H1 (cell line): ENCODE measurements around the gene SLC7A7. TPM values are rescaled to one million over a fixed set of nuclear protein-coding genes. Genes with fewer than 3 reads are reported as not detected.

ENCODE experiments used
- CTCF ChIA-PET: fragments of 300-600 bp; sonication (Branson Sonifier 250); formaldehyde crosslinking; loops from one replicate; lab custom pipeline; 2021; ENCODE audit not compliant: partially characterized antibody; lab: Charles Lee
- POLR2A ChIA-PET: fragments of 300-600 bp; sonication (Branson Sonifier 250); formaldehyde crosslinking; loops from one replicate; lab custom pipeline; 2021; ENCODE audit warnings: inconsistent platforms; ENCODE audit not compliant: partially characterized antibody; lab: Charles Lee
- DNase-seq, 2 experiments: peaks; one replicate each; pipeline versions ENCODE4 v3.0.0 to v3.0.0-alpha.2; 2010 to 2022; ENCODE audit warnings: low spot score in 2 of 2, low read depth in 1 of 2, mixed read lengths in 1 of 2
- FAIRE-seq: peaks from 2 replicates; lab custom pipeline; 2011; peaks lifted over from hg19 to GRCh38; lab: Jason Lieb, UNC
- H2AFZ ChIP-seq: 2 replicates; pipeline ENCODE4 v1.8.1; 2012; ENCODE audit warnings: low read length, inconsistent platforms
- H2AK5ac ChIP-seq: 2 replicates; pipeline ENCODE4 v1.6.1; 2013; ENCODE audit warnings: low read depth, low read length
- H2BK120ac ChIP-seq: replicated peaks from 2 replicates; pipeline ENCODE3; 2013; ENCODE audit warnings: low read depth, low read length, inconsistent platforms
- H2BK12ac ChIP-seq: 2 replicates; pipeline ENCODE4 v1.6.1; 2013; ENCODE audit warnings: low read depth, low read length
- H2BK15ac ChIP-seq: 2 replicates; pipeline ENCODE4 v1.6.1; 2013; ENCODE audit warnings: low read length
- H2BK20ac ChIP-seq: 2 replicates; pipeline ENCODE4 v1.6.1; 2013; ENCODE audit warnings: low read length
- H2BK5ac ChIP-seq: 2 replicates; pipeline ENCODE4 v1.6.1; 2013; ENCODE audit warnings: low read depth, low read length
- H3K14ac ChIP-seq: 2 replicates; pipeline ENCODE4 v1.6.1; 2013; ENCODE audit warnings: inconsistent platforms; ENCODE audit not compliant: insufficient read length
- H3K18ac ChIP-seq: 2 replicates; pipeline ENCODE4 v1.6.1; 2013; ENCODE audit warnings: low read length; ENCODE audit errors: extremely low read depth
- H3K23ac ChIP-seq: 2 replicates; pipeline ENCODE4 v1.6.1; 2013; ENCODE audit warnings: inconsistent platforms; ENCODE audit not compliant: insufficient read length
- H3K23me2 ChIP-seq: 2 replicates; pipeline ENCODE4 v1.6.1; 2013; ENCODE audit warnings: low read depth, low read length
- H3K27ac ChIP-seq: 2 replicates; pipeline ENCODE4 v1.6.1; 2011; ENCODE audit warnings: low read depth, low read length, inconsistent platforms
- H3K27me3 ChIP-seq, 4 experiments: replicated peaks in 1 of 4; 1 replicate in 1 of 4; 2 replicates in 3 of 4; pipeline versions ENCODE4 v1.6.1 to v1.8.1; 2011 to 2013; ENCODE audit warnings: low read length in 3 of 4, mild to moderate bottlenecking in 3 of 4, inconsistent platforms in 2 of 4, mixed read lengths in 2 of 4, moderate library complexity in 1 of 4; ENCODE audit not compliant: control insufficient read depth in 3 of 4, insufficient read depth in 3 of 4; ENCODE audit errors: extremely low read depth in 1 of 4
- H3K36me3 ChIP-seq, 4 experiments: 2 replicates each; pipeline versions ENCODE4 v1.6.1 to v1.8.1; 2011 to 2013; ENCODE audit warnings: mild to moderate bottlenecking in 4 of 4, low read length in 3 of 4, moderate library complexity in 2 of 4, control low read depth in 1 of 4, inconsistent platforms in 1 of 4; ENCODE audit not compliant: insufficient read depth in 4 of 4, control insufficient read depth in 2 of 4
- H3K4ac ChIP-seq: replicated peaks from 2 replicates; pipeline ENCODE3; 2013; ENCODE audit warnings: low read length, low read depth, mixed read lengths, inconsistent platforms; ENCODE audit not compliant: insufficient read length
- H3K4me1 ChIP-seq, 4 experiments: replicated peaks in 1 of 4; 1 replicate in 1 of 4; 2 replicates in 3 of 4; pipeline versions ENCODE4 v1.6.1 to v1.8.1; 2011 to 2013; ENCODE audit warnings: low read length in 3 of 4, inconsistent platforms in 2 of 4, mixed read lengths in 1 of 4; ENCODE audit not compliant: insufficient read depth in 4 of 4, control insufficient read depth in 3 of 4
- H3K4me2 ChIP-seq, 2 experiments: 2 replicates each; pipeline versions ENCODE4 v1.6.1 to v1.8.1; 2011 to 2013; ENCODE audit warnings: low read depth in 2 of 2, low read length in 2 of 2, control low read depth in 1 of 2, inconsistent platforms in 1 of 2, mild to moderate bottlenecking in 1 of 2; ENCODE audit not compliant: insufficient read depth in 1 of 2
- H3K4me3 ChIP-seq, 4 experiments: fragments of 200-600, 300-600 bp in 1 of 4; sonication (generic), shearing (Covaris generic), sonication (Bioruptor Twin) in 1 of 4; 2 replicates each; pipeline versions ENCODE4 v1.5.1 to v1.8.1; 2011 to 2016; ENCODE audit warnings: low read length in 4 of 4, low read depth in 3 of 4, control low read depth in 2 of 4, inconsistent platforms in 2 of 4, mild to moderate bottlenecking in 2 of 4, mixed read lengths in 1 of 4, moderate library complexity in 1 of 4; ENCODE audit not compliant: insufficient read depth in 2 of 4; ENCODE audit errors: extremely low read depth in 1 of 4
- H3K56ac ChIP-seq: replicated peaks from 2 replicates; pipeline ENCODE3; 2013; ENCODE audit warnings: low read depth, mild to moderate bottlenecking, mixed read lengths, low read length, inconsistent platforms; ENCODE audit not compliant: insufficient read length
- H3K79me1 ChIP-seq: 2 replicates; pipeline ENCODE4 v1.6.1; 2013; ENCODE audit warnings: low read depth, low read length, control low read depth
- H3K79me2 ChIP-seq, 2 experiments: 2 replicates each; pipeline versions ENCODE4 v1.6.1 to v1.8.1; 2012 to 2013; ENCODE audit warnings: low read length in 2 of 2, mild to moderate bottlenecking in 2 of 2, inconsistent platforms in 1 of 2; ENCODE audit not compliant: insufficient read depth in 2 of 2, control insufficient read depth in 1 of 2
- H3K9ac ChIP-seq, 4 experiments: replicated peaks in 1 of 4; 1 replicate in 1 of 4; 2 replicates in 3 of 4; pipeline versions ENCODE4 v1.6.1 to v1.8.1; 2011 to 2013; ENCODE audit warnings: low read depth in 3 of 4, low read length in 3 of 4, control low read depth in 2 of 4, mild to moderate bottlenecking in 2 of 4, moderate library complexity in 2 of 4, inconsistent platforms in 1 of 4; ENCODE audit errors: extremely low read depth in 1 of 4
- H3K9me3 ChIP-seq, 2 experiments: 2 replicates each; pipeline versions ENCODE4 v1.6.1 to v1.8.1; 2012 to 2013; ENCODE audit warnings: mild to moderate bottlenecking in 2 of 2, moderate library complexity in 2 of 2, control low read depth in 1 of 2, inconsistent platforms in 1 of 2, low read depth in 1 of 2, low read length in 1 of 2, mixed read lengths in 1 of 2; ENCODE audit not compliant: insufficient read depth in 2 of 2
- H4K20me1 ChIP-seq, 2 experiments: replicated peaks in 1 of 2; 2 replicates each; pipeline versions ENCODE3 to v1.8.1; 2011 to 2013; ENCODE audit warnings: inconsistent platforms in 2 of 2, low read length in 2 of 2, mild to moderate bottlenecking in 1 of 2; ENCODE audit not compliant: insufficient read depth in 2 of 2, control insufficient read depth in 1 of 2
- H4K5ac ChIP-seq: 2 replicates; pipeline ENCODE4 v1.6.1; 2013; ENCODE audit warnings: low read length, low read depth, mixed read lengths, inconsistent platforms; ENCODE audit not compliant: insufficient read length
- H4K8ac ChIP-seq: 2 replicates; pipeline ENCODE4 v1.8.0; 2013; ENCODE audit warnings: mild to moderate bottlenecking, moderate library complexity, low read length, inconsistent platforms; ENCODE audit not compliant: insufficient read depth; ENCODE audit errors: extremely low read depth
- H4K91ac ChIP-seq: replicated peaks from 2 replicates; pipeline ENCODE3; 2013; ENCODE audit warnings: low read length, mixed read lengths, inconsistent platforms; ENCODE audit not compliant: insufficient read length
- CBX5 ChIP-seq: fragments of 300-800, 300-1000 bp; sonication (generic); IDR thresholded peaks from 2 replicates; pipeline ENCODE4 v1.7.1; 2016; ENCODE audit warnings: antibody characterized with exemption, low read length, low read depth
- CEBPB ChIP-seq: IDR thresholded peaks from 2 replicates; pipeline ENCODE4 v1.6.1; 2012; ENCODE audit warnings: low read depth, low read length
- CHD2 ChIP-seq: IDR thresholded peaks from 2 replicates; pipeline ENCODE4 v1.6.1; 2012; ENCODE audit warnings: low read length, improper control_type of control experiment
- CTBP2 ChIP-seq: IDR thresholded peaks from 2 replicates; pipeline ENCODE4 v1.7.0; 2011; ENCODE audit warnings: borderline replicate concordance, mild to moderate bottlenecking, moderate library complexity, mixed read lengths, low read length; ENCODE audit not compliant: insufficient read depth, insufficient read length
- EGR1 ChIP-seq: IDR thresholded peaks from 2 replicates; pipeline ENCODE4 v1.6.1; 2011; ENCODE audit warnings: low read depth, low read length, borderline replicate concordance
- EZH2 ChIP-seq: fragments of 200-600 bp; sonication (generic); IDR thresholded peaks from 2 replicates; pipeline ENCODE4 v1.7.1; 2012; ENCODE audit warnings: low read depth, mild to moderate bottlenecking, moderate library complexity, low read length, inconsistent platforms; ENCODE audit not compliant: severe bottlenecking
- NRF1 ChIP-seq: IDR thresholded peaks from 2 replicates; pipeline ENCODE4 v1.6.1; 2011; ENCODE audit warnings: mild to moderate bottlenecking, low read depth, low read length, improper control_type of control experiment
- PHF8 ChIP-seq: fragments of 200-600 bp; sonication (generic); conservative IDR thresholded peaks from 2 replicates; pipeline ENCODE4 v1.7.1; 2012; ENCODE audit warnings: low read depth, mild to moderate bottlenecking, inconsistent platforms, low read length, moderate library complexity
- POLR2AphosphoS5 ChIP-seq: IDR thresholded peaks from 2 replicates; pipeline ENCODE4 v1.6.1; 2011; ENCODE audit warnings: low read depth, low read length
- RBBP5 ChIP-seq: IDR thresholded peaks from 2 replicates; pipeline ENCODE4 v1.7.1; 2012; ENCODE audit warnings: low read depth, mild to moderate bottlenecking, inconsistent platforms, low read length, moderate library complexity, borderline replicate concordance
- WGBS, 2 experiments: shearing (Covaris generic) in 1 of 2; methylation state at CpG; one replicate each; pipeline versions ENCODE4 v1.1.6 to v1.1.7; 2013 to 2015; ENCODE audit warnings: low lambda C conversion rate in 2 of 2, mixed read lengths in 2 of 2, inconsistent platforms in 1 of 2, low coverage in 1 of 2, missing lambda C conversion rate in 1 of 2; ENCODE audit not compliant: insufficient replicate concordance in 2 of 2, insufficient coverage in 1 of 2, insufficient read length in 1 of 2; ENCODE audit errors: extremely low coverage in 1 of 2, missing lambda C conversion rate in 1 of 2; 5-methylcytosine and 5-hydroxymethylcytosine counted together
- polyA plus RNA-seq, 7 experiments: library from polyadenylated mRNA; depleted of rRNA in 3 of 7; stranded (reverse) in 5 of 7; unstranded in 2 of 7; fragments of >200 nt in 5 of 7; fragments of 200-250 nt in 2 of 7; gene quantifications; 1 replicate in 5 of 7; 2 replicates in 1 of 7; 4 replicates in 1 of 7; pipeline versions ENCODE4 v1.2.1 to v1.2.3, GENCODE V29; 2011 to 2013; ENCODE audit warnings: missing spikeins in 2 of 7, mixed read lengths in 2 of 7
- total RNA-seq: library from RNA; stranded (reverse); fragmentation: NEBNext Ultra II Directional; extraction: Animal tissue kit (Norgen Biotek cat#: 25700); gene quantifications from 2 replicates; pipeline ENCODE4 v1.2.1, GENCODE V29; 2021
- TF ChIP-seq, protein P1 (sequence below): IDR thresholded peaks from 2 replicates; pipeline ENCODE4 v1.6.1; 2011; ENCODE audit warnings: low read length, improper control_type of control experiment

Gene SLC7A7
- total and polyA plus RNA-seq, 2 of the 8 experiments (the other 6 are each of a cell fraction or from before 2014, with no cell fraction given), result 5.8 to 14.9 TPM

DNA sequence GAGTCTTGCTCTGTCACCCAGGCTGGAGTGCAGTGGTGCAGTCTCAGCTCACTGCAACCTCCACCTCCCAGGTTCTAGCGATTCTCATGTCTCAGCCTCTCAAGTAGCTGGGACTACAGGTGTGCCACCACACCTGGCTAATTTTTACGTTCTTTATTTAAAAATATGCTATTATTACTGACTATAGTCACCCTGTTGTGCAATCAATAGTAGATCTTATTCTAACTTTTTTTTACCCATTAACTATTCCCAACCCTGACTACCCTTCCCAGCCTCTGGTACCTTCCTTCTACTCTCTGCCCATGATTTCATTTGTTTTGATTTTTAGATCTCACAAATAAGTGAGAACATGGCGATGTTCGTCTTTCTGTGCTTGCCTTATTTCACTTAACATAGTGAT, 46.3 kb downstream of the SLC7A7 start:
- no peak for FAIRE-seq
- H3K4me1 ChIP-seq, result peaks cover 0 to 2% (median 0%) of the 10 kb centered on the region in 4 experiments; a peak in 2 of 7 replicates
- no peak for TF ChIP-seq RBBP5
- TF ChIP-seq CBX5, result no peak
- TF ChIP-seq, protein P1, sequence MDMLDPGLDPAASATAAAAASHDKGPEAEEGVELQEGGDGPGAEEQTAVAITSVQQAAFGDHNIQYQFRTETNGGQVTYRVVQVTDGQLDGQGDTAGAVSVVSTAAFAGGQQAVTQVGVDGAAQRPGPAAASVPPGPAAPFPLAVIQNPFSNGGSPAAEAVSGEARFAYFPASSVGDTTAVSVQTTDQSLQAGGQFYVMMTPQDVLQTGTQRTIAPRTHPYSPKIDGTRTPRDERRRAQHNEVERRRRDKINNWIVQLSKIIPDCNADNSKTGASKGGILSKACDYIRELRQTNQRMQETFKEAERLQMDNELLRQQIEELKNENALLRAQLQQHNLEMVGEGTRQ, result no peak
- TF ChIP-seq NRF1, result no peak
- no peak for TF ChIP-seq CEBPB
- no peak for TF ChIP-seq EZH2
- TF ChIP-seq CTBP2, result no peak
- TF ChIP-seq POLR2AphosphoS5, result no peak
- no peak for TF ChIP-seq CHD2
- TF ChIP-seq EGR1, result no peak
- TF ChIP-seq PHF8, result no peak
- TF ChIP-seq, all 59 proteins: peak for 0
- Histone ChIP-seq H3K18ac (no peak overlapping the region), H3K36me3 (peaks cover 20 to 41% (median 33%) of the 10 kb centered on the region in 4 experiments), H3K14ac (no peak overlapping the region), H3K9ac (no peak overlapping the region), H4K8ac (no peak overlapping the region), H2BK20ac (no peak overlapping the region), H2BK15ac (no peak overlapping the region), H3K79me1 (peaks cover 3% of the 10 kb centered on the region), H2BK5ac (no peak overlapping the region), H2BK120ac (no peak overlapping the region), H2AFZ (no peak overlapping the region), H2AK5ac (no peak overlapping the region), H4K20me1 (no peaks in the 10 kb centered on the region), H3K23ac (no peak overlapping the region), H3K4me2 (no peak overlapping the region), H3K27me3 (no peaks in the 10 kb centered on the region), H4K91ac (no peak overlapping the region), H3K9me3 (no peaks in the 10 kb centered on the region), H3K27ac (no peak overlapping the region), H3K4me3 (no peak overlapping the region), H2BK12ac (no peak overlapping the region), H3K56ac (no peak overlapping the region), H4K5ac (no peak overlapping the region), H3K79me2 (peaks cover 3 to 20% of the 10 kb centered on the region in 2 experiments; a peak in 3 of 4 replicates), H3K4ac (no peak overlapping the region), H3K23me2 (no peaks in the 10 kb centered on the region)
- no peak for DNase-seq
- CTCF ChIA-PET, result interaction anchor here (0.9 to 3.4 kb wide), 2 partner anchors 9 kb away, joined by 3 to 15 read pairs; no protein-coding TSS in a partner anchor
- WGBS, 2 experiments, result 90% methylated on average over 4 of the region's 4 CpGs; no CpG with 5 or more reads in 1 of the 2 experiments
- POLR2A ChIA-PET, result no interaction called here
